T-helper 2 cell treated with Interferon-gamma antibody and Interleukin-4, amounts not matched to agents 100 ng/mL and 5 ng/mL, for 36 hours (primary cell): ENCODE measurements around the gene ASIC1. TPM values are rescaled to one million over a fixed set of nuclear protein-coding genes. Genes with fewer than 3 reads are reported as not detected.

Source experiments
- intact Hi-C: fragments of 100-400 bp; cut with micrococcal nuclease; formaldehyde crosslinking; loops from one replicate; pipeline ENCODE4 v1.15.1; 2023
- total RNA-seq: library from RNA; stranded (reverse); gene quantifications from 2 replicates; pipeline ENCODE4 v1.2.3, GENCODE V29; 2022

Gene ASIC1
- total RNA-seq, 1 donor from 2014 or later, result 8.5 TPM

DNA sequence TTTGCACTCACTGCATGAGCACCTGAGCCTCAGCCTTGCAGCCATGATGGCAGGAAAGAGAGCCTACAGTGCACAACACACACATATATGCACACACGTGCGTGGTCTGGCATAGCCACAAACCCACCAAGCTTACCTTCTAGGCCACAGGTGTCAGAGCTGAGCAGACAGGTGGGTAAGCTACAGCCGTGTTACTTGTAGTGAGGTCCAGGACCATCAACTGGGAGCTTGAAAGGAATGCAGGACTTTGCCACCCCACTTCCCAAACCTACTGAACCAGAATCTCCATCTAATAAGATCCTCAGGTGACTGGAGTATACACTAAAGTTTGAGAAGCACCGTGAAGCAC is 2.7 kb downstream of the ASIC1 start:
- intact Hi-C loops, result no loop called here

DNA sequence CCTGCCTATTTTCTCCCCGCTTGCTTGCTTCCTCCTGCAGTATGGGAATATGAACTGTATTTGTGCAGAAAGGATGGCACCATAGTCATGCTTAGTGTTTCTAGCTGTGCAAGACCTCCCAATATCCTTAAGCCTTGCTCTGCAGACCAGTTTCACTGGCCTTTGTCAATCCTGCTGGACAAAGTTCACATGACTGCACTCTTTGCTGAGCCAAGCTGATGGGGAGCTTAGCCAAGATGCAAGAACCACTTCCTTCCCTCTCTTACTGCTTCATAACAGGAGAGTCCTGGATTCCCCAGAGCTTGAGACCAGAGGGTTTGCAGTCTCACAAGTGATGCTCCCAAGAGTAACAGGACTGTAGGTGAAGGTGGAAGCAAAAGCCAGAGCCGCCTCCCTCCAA is 3.8 kb downstream of the ASIC1 start:
- intact Hi-C loops, result no loop called here

DNA sequence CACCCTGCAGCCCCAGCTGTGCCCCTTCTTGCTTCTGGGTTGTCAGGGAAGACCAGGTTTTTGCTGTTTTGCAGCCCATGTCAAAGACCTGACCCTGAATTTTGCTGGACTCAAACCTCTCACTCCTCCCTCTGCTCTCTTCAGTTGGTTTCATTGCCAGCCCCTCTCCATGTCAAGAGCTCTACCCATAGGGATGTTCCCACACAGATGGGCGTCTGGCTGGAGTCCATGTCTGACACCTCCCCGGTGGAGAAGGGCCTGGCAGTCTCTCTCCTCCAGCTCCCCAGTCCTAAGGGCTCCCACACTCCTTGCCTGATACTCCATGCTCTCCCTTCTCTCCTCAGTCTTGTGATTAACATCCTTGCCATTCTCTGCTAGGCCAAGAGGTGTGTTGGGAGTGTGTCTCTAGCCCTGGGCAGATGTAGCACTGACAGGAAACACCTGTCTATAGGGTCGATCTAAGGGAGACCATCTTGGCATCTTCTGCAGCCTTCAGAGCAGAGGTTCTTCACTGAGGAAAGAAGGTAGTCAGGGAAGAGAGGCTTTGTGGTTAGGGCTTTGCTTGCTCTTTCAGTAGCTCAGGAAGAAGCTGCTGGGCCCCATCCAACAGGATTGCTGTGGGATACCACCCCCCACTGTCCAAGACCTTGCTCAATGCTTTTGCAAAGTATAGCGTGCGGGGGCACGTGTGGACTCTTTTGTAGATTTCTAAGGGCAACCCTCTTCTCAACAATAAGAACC is 4.7 kb downstream of the ASIC1 start:
- intact Hi-C loops, result no loop called here

DNA sequence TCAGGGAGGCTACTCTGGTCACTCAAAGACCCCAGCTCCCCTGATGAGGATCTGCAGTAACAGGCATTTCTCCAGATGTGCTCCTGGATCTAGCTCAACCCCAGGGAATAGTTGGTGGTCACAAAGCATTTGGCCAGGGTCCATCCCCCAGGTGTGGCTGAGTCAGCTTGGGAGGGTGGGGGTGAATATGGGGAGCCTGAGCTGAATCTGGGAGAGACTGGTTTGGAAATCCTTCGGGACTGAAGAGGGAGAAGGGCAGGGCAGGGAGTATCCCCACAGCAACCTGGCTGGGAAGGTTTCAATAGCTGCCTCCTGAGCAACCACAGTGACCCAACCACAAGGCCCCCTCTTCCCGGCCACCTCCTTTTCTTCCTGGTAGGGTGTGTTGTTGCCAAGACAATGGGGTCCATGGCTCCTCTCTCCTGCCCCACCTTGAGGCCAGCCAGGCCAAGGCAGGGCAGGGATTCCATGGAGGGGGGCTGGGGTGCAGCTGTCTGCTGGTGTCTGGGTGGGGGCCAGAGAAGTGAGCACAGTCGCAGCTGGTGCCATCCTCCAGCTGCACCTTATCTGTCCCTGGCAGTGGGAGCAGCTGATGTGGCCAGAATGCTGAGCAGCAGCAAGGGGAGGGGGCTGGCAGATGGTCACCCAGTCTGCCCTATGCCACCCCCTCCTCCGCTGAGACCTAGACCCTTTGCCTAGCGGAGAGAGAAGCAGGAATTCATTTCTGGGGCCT is 5.5 kb downstream of the ASIC1 start:
- intact Hi-C loops, result no loop called here

DNA sequence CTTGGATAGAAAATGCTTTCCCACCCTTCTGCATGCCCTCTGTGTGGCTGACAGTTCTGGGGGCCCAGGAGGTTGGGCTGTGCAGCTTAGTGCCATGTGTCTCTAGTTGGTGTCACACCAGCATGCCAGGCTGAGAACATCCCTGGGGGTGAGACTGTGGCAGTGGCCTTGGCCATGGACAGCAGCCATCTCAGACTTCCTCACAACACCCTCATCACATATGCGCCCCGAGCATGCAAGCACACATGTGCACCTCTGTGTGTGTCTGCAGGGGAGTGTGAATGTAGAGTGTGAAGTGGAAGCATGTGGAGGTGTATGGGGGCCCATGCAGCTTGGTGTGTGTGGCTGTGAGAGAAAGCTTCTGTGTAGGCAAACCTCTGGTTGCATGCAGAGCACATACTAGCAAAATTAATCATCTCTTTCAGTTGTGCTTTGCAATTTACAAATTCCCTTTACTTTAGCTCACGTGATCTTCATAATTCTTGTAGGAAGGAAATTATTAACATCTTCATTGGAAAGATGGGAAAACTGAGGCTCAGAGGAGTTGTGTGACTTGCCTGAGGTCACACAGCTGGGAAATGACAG is 8.4 kb downstream of the ASIC1 start:
- intact Hi-C loops, result no loop called here

DNA sequence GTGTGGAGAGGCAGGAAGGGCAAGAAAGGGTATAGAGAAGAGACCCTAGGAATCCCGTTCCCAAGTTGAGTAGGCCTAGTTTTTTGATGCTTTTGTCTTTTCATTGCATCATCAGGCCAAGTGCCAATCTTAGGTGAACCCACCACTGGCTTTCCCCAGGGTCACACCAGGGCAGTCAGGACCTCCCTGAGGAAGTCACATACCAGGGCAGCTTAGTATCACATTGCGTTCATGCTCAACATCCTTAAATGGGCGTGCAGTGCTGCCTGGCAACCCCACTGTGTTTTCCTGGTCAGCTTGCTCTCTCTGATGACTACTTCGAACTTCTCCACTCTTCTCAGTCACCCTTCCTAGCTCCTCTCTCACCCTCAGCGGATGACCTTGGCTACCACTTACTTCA is 9.0 kb downstream of the ASIC1 start:
- intact Hi-C loops, result no loop called here

DNA sequence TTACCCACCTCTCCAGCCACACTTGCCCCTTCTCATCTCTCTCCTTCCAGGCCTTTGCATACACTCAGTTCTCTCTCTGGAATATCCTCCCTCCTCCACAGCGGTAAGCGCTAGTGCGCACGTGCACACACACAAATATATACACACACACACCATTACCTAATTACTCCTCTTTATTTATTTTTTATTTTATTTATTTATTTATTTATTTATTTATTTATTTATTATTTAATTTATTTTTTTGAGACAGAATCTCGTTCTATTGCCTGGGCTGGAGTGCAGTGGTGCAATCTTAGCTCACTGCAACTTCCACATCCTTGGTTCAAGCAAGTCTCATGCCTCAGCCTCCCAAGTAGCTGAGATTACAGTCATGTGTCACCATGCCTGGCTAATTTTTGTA is 11.7 kb downstream of the ASIC1 start:
- intact Hi-C loops, result no loop called here

DNA sequence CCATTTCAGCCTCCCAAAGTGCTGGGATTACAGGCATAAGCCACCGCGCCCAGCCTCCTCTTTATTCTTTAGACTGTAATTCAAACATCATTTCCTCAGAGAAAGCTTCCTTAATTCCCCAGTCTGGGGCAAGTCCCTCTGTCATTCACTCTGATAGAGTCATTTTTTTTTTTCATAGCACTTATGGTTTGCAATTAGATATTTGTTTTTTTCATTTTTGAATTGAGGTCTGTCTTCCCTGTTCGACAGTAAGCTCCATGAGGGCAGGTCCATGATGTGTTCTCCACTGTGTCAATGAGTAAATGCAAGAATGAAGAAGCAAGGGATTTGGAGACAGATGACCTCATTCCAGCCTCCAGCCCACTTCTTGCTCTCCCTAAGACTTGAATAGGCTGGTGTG is 12.1 kb downstream of the ASIC1 start:
- intact Hi-C loops, result no loop called here

DNA sequence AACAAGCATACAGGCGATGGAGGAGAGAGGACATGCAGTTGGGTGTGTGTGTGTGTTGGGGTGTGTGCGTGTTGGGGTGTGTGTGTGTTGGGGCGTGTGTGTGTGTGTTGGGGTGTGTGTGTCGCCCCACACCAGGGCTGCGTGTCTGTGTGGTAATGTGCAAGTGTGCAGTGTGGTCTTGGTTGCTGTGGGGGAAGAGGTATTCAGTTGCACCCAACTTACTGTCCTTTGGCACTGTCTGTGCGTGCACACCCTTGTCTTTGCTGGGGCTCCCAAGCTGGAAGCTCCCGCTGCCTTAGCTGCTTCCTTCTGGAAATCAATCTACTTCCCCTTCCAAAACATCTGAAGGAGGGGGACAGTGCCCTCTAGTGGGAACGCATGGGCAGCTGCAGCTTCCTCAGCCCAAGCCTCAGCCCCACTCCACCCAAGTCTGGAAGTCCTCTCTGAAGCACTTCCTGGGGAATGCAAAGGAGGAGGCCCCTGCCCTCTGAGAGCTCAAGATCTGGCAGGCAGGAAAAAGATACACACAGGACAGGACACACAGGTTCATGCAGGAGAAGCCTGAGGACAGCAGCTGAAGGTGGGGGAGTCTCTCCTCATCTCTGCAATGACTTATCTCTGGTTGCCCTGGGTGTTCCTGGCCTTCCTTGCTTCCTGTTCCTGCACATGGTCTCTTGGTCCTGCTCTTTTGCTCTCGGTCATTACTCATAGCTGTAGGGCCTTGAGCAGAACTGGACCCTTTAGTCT is 13.1 kb downstream of the ASIC1 start:
- intact Hi-C loops, result loop anchor here (1.0 kb wide), 2 partner anchors 31 to 103 kb away; no protein-coding TSS in a partner anchor

DNA sequence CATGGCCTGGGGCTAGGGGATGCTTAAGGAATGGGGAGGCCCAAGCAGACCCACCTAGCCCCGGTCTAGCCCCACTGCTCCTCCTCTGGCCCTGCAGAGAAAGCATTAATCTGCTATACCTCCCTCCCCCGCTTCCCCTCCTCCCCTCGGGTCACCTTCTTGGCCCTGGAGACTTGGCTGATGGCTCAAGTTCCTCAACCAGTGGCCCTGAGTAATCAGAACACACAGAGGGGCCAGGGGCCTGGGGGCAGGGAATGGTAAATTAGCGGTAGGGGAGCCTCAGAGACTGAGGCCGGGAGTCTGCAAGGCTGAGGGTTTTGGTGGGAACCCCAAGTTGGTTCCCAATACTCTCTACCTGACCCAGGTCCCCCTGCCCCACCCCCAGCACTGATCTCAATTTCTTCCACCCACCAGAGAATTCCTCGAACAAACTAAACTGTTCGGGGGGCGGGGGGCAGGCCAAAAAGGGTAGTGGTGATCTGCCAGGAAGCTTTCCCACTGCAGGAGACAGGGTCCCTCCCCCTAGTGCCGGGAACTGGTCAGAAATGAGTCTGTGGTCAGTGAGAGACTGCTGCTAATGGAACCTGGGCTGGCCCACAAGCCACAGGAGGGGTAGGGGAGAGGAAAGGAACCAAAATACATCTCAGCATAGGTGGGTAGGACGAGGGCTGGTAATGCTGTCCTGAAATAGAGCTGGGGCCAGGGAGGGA is 15.0 kb downstream of the ASIC1 start:
- intact Hi-C loops, result no loop called here

DNA sequence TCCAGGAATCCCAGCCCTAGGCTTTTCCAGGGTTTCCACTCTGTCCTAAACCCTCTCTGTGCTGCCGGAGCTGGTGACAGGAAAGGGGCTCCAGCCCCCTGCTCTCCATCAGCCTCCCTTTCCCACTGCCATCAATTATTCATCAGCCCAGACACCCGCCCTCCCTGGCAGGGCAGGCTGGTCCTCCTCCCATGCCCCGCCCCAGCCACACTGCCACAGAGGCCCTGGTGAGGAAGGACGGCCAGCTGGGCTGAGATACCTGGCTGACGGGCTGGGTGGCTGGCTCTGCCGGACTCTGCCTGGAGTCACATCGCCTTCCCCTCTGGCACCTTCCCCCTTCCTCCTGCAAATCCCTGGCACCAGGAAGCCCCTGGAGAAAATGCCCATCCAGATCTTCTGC is 15.8 kb downstream of the ASIC1 start:
- intact Hi-C loops, result no loop called here

DNA sequence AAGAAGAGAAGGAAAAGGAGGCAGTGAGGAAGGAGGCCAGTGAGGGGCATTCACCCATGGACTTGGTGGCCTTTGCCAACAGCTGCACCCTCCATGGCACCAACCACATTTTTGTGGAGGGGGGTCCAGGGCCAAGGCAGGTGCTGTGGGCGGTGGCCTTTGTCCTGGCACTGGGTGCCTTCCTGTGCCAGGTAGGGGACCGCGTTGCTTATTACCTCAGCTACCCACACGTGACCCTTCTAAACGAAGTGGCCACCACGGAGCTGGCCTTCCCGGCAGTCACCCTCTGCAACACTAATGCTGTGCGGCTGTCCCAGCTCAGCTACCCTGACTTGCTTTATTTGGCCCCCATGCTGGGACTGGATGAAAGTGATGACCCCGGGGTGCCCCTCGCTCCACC is 16.3 kb downstream of the ASIC1 start:
- intact Hi-C loops, result no loop called here

DNA sequence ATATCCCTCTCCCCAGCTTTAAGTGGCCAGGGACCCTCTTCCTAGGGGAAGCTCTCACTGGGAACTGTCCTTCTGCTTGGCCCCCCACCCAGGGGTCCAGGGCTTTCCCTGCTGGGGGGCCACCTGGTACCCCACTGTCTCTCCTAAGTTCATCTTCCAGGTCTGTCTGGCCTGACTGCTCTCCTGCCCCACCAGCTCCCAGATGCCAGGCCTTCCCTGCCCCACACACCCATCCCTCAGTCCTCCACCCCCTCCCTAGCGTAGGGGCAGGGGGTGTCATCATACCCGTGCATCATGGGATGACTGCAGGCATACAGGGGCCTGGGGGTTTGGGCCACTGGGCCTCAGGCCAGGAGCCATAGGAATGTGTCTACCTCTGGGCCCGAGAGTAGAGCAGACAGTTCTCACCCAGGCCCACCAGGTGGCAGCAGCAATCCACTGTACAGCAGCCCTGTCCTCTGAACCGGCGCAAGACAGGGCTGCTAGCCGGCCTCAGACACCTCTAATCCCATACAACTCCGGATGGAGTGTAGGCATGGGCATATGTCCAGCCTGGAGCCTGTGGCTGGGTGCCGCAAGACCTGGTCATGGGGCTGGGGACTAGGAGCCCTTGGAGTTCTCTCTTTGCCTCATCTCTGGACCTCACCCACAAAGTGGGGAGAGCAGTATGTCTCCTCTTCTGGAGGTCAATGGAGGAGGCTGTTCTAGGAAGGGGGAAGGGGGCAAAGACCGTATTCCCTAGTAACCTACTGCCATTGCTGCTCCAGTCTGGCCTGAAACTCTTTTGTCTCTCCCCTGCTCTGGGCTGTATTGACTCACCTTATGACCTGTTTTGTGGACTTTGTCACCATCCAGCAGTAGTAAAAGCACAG is 17.8 kb downstream of the ASIC1 start:
- intact Hi-C loops, result loop anchor here (1.0 kb wide), 1 partner anchor 100 kb away; no protein-coding TSS in a partner anchor

DNA sequence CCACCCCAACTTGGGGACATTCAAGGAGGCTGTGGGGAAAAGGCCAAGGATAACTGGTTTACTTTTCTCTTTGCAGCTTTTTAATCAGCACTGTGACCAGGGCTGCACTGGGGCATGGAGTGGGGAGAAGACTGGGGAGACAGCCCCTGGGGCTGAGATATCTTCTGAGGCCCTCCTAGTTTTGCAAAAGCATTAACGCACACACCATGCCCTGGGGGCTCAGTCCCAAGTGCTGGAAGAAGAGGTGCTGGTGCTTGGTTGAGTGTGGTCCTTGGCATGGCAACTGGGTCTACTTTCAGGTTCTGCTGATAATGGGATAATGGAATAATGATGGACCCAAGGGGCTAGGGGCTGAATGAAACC is 18.4 kb downstream of the ASIC1 start:
- intact Hi-C loops, result loop anchor here (1.0 kb wide), 1 partner anchor 100 kb away; no protein-coding TSS in a partner anchor

DNA sequence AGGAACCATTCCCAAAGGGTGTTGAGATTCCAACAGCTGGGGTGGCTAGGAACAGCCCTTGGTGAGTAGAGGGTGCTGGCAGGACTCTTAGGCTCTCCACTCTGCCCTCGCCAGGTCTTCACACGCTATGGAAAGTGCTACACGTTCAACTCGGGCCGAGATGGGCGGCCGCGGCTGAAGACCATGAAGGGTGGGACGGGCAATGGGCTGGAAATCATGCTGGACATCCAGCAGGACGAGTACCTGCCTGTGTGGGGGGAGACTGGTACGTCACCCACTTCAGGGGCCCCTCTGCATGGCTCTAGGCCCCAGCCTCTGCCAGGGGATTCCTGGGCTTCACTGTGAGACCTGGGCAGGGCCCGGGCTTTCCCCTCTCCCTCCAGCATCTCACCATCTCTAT is 19.7 kb downstream of the ASIC1 start:
- intact Hi-C loops, result no loop called here

DNA sequence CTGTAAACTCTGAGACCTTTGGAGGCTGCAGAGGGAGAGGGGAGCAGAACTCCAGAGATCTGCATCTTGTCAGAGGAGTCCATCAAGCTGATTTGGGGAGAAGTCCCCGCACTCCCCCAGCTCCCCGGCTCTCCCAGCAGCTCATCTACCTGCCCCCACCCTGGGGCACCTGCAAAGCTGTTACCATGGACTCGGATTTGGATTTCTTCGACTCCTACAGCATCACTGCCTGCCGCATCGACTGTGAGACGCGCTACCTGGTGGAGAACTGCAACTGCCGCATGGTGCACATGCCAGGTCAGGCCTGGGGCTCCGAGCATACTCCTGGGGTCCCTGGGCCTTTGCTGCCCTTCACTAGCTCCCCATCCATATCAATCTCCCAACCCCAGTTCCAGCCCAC is 20.9 kb downstream of the ASIC1 start:
- intact Hi-C loops, result no loop called here

DNA sequence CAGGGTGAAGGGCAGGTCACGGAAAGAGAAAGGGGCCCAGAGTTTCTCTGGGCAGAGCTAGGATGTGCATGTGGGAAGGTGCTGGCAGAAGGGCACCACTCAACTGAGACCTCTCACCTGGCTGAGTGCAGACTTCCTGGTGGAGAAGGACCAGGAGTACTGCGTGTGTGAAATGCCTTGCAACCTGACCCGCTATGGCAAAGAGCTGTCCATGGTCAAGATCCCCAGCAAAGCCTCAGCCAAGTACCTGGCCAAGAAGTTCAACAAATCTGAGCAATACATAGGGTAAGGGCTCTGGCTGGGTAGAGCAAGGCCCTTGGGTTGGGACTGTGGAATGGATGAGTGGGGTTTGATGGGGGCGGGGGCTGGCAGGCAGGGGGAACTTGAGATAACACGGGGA is 22.4 kb downstream of the ASIC1 start:
- intact Hi-C loops, result no loop called here

DNA sequence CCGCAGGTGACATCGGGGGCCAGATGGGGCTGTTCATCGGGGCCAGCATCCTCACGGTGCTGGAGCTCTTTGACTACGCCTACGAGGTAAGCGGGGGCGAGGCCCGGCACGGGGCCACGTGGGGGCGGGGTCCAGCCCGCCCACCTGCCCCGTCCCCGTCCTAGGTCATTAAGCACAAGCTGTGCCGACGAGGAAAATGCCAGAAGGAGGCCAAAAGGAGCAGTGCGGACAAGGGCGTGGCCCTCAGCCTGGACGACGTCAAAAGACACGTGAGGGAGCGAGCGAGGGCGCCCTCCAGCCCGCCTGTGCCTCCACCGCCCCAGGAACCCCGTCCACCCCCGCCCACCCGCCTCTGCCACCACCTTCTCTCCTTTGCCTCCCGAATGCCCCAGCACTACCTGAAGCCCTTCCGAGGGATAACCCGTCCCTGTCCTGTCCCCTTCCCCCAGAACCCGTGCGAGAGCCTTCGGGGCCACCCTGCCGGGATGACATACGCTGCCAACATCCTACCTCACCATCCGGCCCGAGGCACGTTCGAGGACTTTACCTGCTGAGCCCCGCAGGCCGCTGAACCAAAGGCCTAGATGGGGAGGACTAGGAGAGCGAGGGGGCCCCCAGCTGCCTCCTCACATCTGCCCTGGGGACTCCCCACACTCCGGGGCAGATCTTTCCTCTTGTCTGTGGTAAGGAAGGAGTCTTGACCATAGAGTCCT is 23.9 kb downstream of the ASIC1 start:
- intact Hi-C loops, result no loop called here

DNA sequence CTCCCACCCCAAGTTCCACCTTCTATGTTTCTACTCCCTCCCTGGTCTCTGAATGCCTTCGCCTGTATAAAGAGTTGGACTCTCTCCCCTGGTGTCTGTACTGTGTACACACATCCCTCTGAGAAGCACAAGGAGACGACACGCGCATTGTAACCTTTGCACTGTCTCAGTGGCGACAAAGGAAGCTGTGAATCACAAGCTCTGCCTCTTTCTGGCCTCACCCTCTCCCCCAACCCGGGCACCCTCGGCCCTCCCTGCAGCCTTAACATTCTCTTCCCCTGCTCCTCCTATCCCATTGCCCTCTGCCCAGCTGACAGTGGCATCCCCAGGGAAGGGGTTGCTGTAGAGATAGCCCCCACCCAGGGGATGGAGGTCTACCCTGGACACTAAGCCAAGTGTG is 25.2 kb downstream of the ASIC1 start:
- intact Hi-C loops, result no loop called here

DNA sequence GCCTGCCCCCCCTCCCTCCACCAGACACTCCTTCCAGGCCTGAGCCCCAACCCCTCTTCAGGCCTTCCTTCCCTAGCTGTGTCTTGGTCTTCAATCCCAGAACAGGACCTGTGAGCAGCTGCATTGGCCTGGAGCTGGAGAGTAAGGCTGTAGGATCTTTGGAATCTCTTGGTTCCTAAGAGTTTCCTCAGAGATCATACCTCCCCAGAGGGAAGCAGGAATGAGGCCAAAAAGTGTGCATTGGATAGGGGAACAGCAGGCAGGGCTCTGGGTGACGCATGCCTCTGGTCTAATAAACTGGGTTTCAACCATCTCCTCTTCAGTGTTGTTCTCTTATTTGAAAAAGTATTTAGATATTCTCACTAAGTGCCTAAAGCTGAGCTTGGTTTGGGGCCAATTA is 25.9 kb downstream of the ASIC1 start:
- intact Hi-C loops, result no loop called here
